HG03108 (cell line): ENCODE data around the gene PCSK2.

Source experiments
- ATAC-seq: cut with Tn5 transposase; IDR thresholded peaks from one replicate; pipeline ENCODE4 v1.9.1; 2021; ENCODE audit warnings: moderate library complexity; ENCODE audit not compliant: unreplicated experiment

PCSK2 gene

DNA sequence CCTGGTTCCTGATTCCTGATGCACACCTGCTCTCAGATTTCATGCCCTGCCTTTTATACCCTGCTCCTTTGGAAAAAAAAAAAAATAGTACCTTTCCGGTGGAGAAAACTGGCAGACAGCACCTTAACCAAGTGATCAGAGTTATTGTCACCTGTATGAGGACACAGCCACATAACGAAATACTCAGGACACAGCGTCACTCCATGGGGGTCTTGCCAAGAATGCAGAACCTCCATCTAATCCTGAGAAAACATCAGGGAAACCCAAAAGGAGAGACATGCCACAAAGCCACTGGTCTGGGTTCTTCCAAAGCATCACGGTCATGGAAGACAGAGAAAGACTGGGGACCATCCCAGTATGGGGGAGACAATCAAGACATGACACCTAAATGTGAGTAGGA is 275.3 kb downstream of the PCSK2 start:
- ATAC-seq, result no peak

DNA sequence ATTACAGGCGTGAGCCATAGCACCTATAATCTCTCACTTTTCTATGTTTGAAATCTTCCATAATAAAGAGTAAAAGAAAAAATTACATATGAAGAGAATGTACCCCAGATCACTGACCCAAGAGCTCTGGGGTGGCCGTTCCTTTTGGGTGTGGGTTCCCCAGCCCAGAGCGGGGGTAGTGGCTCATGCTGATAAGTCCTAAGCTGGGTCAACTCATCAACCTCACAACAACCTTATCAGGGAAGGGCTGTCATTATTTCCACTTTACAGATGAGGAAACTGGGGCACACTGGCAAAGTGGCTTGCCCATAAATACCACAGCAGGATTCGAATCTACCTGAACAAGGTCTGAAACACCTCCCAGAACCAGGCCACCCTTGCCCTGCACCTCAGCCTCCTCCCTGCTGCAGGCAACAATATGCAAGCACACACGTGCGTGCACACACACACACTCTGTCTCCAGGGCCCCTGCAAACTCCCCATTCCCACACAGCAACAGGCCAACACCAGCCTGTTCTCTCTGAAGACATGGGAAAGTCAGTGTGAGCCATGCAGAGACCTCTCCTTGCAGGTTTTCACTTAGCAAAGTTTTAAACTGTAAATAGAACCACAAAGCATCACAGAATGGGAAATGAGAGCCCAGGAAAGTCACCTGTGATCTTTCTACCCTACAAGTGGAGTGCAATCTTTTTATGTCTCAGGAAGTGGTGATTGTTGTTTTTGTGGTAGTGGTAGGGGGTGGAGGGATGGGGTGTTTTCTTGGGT is 276.6 kb downstream of the PCSK2 start:
- no peak for ATAC-seq

GRCh38 chr20:17504066-17504897 is 277.4 kb downstream of the PCSK2 start:
- ATAC-seq, result no peak

DNA sequence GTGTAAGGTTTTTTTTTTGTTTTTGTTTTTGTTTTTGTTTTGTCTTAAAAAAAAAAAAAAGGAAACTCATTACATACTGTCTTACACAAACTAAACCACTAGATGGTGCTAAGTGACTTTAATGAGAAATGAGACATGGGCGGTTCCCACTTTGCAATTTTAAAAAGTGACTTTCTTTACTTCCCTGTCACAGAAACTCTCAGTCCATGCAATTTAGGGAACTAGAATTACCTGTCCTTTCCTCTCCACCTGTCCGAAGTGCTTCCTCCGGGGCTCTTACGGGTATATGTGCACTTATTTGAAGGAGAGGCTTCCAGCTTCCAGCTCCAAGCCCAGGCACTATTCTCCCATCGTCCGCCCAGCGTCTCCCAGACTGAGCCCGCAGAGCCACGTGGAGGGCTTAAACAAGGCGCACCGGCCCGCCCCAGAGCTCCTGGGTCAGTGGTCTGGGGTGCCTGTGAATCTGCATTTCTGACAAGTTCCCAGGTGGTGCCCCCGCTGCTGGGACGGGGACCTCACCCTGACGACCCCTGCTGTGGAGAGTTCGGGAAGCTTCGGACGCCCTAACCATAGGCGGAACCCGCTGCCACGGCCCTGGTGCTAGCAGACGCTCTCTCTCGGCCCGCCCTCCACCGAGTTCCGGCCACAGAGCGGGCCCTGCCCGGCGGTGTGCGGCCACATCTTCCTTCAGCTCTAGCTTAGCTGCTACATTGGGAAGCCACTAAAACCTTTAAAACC is 278.2 kb downstream of the PCSK2 start:
- ATAC-seq, result peak; percentile 56

GRCh38 chr20:17505636-17506517 is 279.0 kb downstream of the PCSK2 start:
- ATAC-seq, result no peak

DNA sequence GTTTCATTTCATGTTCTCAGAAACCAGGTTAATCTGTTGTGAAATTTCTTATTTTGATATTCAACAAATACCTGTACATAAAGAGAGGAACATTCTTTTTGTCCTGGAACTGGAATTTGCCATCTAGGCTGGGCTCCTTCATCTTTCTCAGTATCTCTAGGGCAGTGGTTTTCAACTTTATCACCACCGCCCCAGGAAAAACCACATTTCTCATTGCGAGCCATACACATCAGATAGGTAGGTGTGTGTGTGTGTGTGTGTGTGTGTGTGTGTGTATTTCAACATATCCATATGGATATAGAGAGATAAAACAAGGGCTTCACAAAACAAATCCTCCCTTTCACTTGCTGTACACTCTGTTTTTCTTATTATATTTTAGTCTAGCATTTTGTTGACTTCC is 280.2 kb downstream of the PCSK2 start:
- no peak for ATAC-seq

GRCh38 chr20:17507531-17507930 is 280.7 kb downstream of the PCSK2 start:
- ATAC-seq, result no peak

- no peak for ATAC-seq
These were observed 281.9 kb downstream of the PCSK2 start for GRCh38 chr20:17508756-17509155.

DNA sequence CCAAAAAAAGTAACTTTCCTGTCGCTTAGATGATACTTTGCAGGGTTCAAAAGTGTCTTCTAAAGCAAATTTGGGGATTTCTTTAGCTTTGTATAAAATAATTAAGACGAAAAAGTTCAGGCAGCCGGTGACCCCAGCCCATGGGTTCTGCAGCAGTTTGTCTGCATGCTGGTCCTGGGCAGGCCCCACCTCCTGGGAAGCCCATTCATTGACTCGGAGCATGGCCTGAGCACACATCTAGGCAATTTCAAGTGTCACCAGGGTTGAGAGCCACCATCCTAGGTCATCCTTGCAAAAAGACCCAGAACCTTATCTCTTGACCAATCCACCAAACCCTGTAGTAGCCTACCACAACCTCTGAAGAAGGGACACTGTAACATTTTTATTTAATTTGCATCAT is 283.7 kb downstream of the PCSK2 start:
- no peak for ATAC-seq

DNA sequence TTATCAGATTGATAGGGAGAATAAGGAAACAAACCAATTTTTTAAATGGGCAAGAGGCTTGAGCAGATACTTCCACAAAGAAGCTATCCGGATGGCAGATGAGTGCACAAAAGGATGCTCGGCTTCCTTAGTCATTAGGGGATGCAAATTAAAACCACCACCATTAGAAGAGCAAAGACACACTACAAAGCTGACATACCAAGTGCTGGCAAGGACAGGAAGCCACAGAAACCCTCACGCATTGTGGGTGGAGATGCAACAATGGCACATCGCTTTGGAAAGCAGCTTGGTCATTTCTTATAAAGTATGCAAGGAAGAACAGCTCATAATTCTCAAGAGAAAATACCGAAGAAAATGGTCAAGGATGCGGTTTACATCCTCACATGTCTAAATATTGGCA is 284.6 kb downstream of the PCSK2 start:
- no peak for ATAC-seq

DNA sequence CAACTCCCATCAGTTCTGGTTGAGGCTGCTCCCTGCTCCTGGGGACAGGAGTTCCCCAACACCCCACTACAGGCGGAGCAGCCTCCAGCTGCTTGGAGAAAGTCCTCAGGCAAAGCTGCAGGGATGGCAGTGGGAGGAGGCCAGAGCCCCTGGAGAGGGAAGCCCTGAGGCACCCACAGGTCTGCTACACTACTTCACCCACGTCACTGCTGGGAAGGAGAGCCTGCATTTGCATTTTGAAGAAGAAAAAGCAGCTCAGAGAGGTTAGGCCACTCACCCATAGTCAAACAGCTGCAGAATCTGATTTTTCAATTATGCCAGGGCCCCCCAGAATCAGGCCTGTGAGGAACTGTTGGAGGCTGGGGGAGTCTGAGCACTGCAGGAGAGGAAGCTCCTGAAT is 287.1 kb downstream of the PCSK2 start:
- ATAC-seq, result no peak

- ATAC-seq, result no peak
These were observed 288.2 kb downstream of the PCSK2 start for GRCh38 chr20:17515053-17515452.

DNA sequence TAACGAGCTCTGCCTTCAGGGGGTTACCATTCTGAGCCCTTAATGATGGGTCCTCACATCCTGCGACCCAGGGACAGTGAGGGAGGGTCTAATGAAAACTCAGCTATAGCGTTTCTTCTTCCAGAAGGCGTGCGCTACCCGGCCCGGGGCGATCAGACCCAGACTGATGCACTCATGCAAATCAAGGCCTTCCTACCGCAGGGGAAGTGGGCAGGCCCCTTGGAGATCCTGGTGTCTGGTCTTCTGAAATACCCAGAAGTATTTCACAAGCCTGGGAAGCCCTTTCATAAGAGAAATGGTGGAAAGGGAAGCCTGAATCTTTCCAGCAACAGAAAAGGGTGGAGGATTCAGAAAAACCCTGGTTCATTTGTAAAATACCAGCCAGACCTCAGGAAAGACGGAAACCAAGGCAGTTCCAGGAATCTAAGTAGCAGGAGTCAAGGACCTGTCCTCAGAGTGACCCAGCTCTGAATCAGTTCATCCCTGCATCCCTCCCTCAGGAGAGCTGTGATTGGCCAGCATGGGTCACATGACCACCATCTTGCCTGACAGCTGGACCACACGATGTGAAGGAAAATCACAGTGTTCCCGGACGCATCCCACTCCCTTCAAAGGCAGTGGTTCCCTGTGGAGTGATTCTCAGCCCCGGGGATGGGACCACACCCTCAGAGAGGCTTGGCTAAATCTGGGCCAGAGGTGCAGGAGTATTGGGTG is 291.7 kb downstream of the PCSK2 start:
- no peak for ATAC-seq

- ATAC-seq, result no peak
These were observed 292.9 kb downstream of the PCSK2 start for GRCh38 chr20:17519606-17520285.

DNA sequence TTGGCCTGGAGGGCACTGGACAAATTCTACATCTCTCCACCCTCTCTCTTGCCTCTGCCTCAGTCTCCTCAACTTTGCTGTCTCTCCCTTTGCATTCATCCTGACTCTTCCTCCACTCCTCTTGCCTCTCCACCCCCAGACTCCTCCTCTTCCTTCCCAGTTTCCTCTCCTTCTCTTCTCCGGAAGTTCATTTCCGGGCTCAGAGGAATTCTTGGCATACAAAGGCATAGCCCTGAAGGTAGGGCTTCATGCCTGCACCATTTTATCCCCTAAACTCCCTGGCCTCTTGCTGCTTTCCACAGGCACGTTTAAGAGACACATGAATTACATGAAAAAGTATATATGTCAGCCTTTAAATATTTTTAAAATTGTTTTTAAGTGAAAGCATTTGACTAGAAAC is 293.7 kb downstream of the PCSK2 start:
- ATAC-seq, result no peak

- no peak for ATAC-seq
These were observed 295.7 kb downstream of the PCSK2 start for GRCh38 chr20:17522528-17522927.

DNA sequence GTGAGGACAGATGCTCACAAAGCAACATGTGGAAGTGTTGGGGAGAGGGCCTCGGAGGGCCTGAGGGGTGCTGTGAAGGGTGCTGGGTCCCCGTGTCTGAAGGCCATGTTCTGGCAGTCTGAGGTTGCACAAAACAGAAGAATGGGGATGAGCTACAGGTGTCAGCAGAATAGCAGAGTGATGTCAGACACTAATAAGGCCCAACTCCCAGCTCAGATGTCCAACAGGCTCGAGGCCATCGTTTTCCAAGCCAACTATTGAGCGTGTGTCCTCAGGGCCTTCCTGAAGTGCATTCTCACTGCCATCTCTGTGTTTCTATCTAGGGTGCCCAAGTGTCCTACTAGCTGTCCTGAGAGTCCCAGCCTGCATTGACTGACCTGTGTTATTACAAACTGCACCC is 296.5 kb downstream of the PCSK2 start:
- no peak for ATAC-seq

DNA sequence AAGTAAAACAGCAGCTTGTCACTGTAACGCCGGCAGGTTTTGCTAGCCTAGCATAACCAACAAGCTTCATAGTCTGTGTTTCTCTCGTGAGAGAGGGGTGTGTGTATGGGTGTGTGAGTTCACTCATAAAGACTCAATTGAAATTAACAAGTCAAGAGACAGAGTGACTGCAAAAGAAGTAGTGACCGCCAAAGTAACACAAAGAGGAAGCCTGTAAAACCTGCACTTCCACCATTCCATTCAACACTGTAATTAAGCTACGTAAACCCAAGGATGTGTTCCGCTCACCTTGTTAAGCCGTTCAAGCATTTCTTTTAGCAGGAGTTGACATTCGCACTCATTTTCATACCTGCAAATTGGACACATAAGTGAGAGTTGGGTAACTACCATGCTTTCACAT is 297.7 kb downstream of the PCSK2 start:
- no peak for ATAC-seq

DNA sequence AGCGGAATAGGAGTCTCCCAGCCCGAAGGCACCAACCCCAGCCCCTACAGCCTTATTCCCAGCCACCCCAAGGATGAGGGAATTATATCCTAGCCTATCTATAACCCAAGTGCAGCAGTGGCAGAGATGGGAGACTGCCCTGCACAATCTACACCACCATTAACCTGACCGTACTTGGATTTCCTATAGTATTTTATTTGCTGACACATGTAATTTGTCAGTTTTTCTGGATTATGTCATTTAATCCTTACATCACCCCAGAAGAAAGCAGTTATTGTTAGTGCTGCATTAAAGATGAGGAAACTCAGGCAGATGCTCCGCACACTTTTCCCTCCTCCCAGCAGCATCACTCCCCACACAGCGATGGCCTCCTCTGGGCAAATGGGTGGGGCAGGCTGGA is 298.3 kb downstream of the PCSK2 start:
- no peak for ATAC-seq
